HG03159 (cell line): ENCODE data around the gene SPATA2L.
"Not testable (repeated sequence)": the region's sequence is repeated elsewhere in the genome, so short reads cannot be mapped to it uniquely, and the experiment has no call there.

Experiments used
- ATAC-seq: cut with Tn5 transposase; IDR thresholded peaks from one replicate; pipeline ENCODE4 v1.9.1; 2021; ENCODE audit warnings: mild to moderate bottlenecking, moderate library complexity; ENCODE audit not compliant: unreplicated experiment

Gene SPATA2L

GRCh38 chr16:89691231-89691985 is 10.1 kb downstream of the SPATA2L start:
- ATAC-seq, result no peak

GRCh38 chr16:89690392-89690901 is 11.1 kb downstream of the SPATA2L start:
- no peak for ATAC-seq

- ATAC-seq, result not testable (repeated sequence)
Measured at GRCh38 chr16:89689621-89690020, 11.9 kb downstream of the SPATA2L start.

- ATAC-seq, result no peak
Measured at GRCh38 chr16:89689142-89689541, 12.4 kb downstream of the SPATA2L start.

- ATAC-seq, result no peak
Measured at GRCh38 chr16:89688395-89688794, 13.1 kb downstream of the SPATA2L start.

GRCh38 chr16:89687092-89687940 is 14.2 kb downstream of the SPATA2L start:
- peak; percentile 37 for ATAC-seq

DNA sequence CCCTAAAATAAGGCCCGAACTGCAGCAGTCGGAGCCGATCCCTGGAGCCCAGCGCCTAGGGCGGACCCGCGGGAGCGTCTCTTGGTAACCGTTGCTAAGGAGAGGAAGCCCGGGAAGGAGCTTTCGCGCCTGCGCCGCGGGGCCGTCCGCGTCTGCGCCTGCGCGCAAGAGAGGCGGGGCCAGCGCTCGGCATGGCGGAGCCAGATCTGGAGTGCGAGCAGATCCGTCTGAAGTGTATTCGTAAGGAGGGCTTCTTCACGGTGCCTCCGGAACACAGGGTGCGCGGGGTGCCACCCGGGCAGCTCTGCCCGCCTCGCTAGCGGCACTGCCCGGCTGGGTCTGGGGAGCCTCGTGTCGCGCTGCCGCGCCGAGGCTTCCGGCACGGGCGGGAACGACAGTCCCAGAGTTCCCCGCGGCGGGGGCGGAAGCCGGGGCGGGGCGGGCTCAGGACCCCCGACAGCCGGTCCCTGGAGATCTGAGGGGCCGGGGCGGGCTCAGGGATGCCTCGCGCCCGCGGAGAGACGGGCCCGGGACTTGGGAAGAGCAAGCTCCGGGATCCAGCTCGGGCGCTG is 14.9 kb downstream of the SPATA2L start, which contains the start of gene CDK10:
TSS of gene CDK10 (plus strand) at position 170 of the 572 bp plus-strand sequence. CDS start at position 192, 22 bp downstream.
- peak; percentile 79 for ATAC-seq

- no peak for ATAC-seq
Measured at GRCh38 chr16:89685916-89686315, 15.6 kb downstream of the SPATA2L start.

GRCh38 chr16:89678258-89678657 is 23.2 kb downstream of the SPATA2L start:
- ATAC-seq, result no peak

DNA sequence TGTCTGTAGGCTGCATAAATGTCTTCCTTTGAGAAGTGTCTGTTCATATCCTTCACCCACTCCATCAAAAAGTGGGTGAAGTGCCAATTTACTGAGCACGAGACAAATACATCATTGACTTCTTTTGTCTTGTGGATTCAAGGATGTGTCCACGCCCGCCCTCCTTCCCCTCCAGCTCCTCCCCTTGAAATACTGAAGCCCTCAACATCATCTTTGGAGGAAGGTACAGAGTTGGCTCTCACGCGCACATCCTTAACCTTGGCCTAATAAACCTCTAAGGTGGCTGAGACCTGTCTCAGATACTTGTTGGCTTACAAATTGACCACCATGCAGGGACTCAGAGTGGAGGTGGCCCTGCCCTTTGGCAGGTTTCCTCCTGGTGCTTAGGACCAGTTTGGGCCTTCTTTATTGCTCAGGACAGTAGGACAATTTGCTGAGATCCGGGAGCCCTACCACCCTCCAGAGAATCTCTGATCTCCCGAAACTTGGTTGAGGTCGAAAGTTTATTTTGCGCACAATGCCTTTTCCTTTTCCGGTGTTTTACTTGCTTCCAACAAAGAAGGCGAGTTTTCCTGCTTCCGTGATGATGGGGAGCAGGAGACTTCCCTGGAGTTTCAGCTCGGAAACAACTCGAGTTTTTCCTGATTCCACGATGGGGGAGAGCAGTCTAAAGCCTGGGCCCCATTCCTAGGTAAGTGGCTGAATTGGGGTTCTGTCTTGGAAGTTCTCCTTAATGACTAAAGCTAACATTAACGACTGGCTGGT is 29.1 kb downstream of the SPATA2L start:
- ATAC-seq, result no peak

DNA sequence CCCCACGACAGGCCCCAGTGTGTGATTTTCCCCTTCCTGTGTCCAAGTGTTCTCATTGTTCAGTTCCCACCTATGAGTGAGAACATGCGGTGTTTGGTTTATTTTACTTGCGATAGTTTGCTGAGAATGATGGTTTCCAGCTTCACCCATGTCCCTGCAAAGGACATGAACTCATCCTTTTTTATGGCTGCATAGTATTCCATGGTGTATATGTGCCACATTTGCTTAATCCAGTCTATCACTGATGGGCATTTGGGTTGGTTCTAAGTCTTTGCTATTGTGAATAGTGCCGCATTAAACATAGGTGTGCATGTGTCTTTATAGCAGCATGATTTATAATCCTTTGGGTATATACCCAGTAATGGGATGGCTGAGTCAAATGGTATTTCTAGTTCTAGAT is 29.9 kb downstream of the SPATA2L start:
- ATAC-seq, result not testable (repeated sequence)

DNA sequence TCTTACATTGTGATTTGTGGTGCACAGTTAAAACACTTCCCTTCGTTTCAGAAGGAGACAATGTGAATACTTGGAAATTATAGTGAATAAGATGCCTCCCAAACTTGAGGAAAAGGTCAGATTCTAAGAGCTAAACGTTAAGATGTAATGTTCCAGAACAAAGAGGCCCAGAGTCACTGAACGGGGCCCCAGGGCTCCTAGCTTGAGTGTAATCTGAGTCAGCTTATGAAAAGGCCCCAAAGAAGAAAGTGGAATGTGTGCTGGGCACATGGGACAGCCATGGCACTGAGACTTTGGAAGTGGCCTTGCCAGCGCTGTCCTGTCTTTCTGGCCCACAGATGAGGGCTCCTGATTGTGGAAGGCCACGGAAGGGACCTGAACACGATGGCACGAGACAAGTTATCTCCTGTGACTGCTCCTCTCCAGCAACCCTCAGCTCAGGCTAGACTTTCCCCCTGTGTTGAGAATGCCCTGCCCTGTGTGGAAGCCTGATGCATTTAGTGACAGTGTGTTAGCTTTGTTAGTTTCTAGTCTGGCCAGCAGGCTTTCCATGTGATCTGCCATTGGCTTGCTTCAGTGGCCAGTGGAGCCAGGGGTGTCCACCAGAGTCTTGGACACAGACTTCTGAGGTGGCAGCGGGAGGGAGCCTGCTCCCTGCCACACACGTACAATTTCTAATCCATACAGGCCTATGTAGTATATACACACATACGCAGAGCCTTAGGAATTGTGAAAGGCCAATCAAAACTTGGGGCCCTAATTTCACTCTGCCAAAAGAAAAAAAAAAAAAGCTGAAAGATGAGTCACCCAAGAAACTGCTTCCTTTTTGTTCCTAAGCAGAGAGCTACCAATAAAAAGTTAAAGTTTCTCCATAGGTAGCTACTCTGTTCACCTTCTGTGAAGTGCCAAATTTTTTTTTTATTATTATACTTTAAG is 30.7 kb downstream of the SPATA2L start:
- no peak for ATAC-seq

DNA sequence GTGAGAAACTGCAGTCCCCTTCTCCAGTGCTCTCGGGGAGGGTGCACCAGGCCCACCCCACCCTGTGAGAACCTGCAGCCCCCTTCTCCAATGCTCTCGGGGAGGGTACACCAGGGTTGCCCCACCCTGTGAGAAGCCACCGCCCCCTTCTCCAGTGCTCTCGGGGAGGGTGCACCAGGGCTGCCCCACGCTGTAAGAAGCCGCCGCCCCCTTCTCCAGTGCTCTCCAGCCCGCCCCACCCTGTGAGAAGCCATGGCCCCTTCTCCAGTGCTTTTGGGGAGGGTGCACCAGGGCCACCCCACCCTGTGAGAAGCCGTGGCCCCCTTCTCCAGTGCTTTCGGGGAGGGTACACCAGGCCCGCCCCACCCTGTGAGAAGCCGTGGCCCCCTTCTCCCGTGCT is 31.8 kb downstream of the SPATA2L start:
- no peak for ATAC-seq

DNA sequence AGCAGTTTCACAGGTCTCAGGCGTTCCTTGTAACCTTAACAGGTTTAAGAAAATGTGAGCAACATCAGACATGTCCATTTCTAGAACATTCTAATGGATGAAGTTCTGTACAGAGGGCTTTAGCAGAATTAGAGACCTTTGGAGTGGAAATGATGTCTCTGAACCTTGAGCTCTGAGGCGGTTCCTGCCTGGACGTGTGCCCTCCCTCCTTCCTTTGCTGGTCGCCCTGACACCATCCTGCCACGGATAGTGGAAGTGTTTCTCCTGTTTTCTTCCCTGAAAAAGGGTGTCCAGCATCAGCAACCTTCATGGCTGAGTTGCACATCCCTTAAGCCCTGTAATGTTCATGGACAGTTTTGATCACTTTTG is 32.7 kb downstream of the SPATA2L start:
- no peak for ATAC-seq

DNA sequence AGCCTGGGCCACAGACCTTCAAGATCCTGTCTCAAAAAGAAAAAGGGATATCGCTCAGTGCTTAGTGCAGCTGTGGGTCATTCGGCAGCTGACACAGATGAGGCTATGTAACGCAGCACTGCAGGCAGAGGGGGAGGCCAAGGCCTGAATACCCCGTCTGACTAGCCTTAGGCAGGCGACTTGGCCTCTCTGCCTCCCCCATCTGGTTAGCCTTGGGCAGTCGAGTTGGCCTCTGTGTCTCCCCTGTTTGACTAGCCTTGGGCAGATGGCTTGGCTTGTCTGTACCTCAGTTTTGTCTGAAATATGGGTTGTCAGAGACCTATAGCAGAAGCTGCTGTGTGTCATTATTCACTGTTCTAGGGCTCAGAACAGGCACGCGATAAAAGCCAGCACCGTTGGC is 33.9 kb downstream of the SPATA2L start:
- ATAC-seq, result no peak

DNA sequence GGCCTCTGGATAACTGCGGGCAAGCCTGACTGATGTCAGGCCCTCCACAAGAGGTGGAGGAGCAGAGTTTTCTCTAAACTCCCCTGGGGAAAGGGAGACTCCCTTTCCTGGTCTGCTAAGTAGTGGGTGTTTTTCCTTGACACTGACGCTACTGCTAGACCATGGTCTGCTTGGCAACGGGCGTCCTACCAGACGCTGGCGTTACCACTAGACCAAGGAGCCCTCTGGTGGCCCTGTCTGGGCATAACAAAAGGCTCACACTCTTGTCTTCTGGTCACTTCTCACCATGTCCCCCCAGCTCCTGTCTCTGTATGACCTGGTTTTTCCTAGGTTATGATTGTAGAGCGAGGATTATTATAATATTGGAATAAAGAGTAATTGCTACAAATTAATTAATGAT is 34.5 kb downstream of the SPATA2L start:
- not testable (repeated sequence) for ATAC-seq

GRCh38 chr16:89664238-89664637 is 37.3 kb downstream of the SPATA2L start:
- not testable (repeated sequence) for ATAC-seq

DNA sequence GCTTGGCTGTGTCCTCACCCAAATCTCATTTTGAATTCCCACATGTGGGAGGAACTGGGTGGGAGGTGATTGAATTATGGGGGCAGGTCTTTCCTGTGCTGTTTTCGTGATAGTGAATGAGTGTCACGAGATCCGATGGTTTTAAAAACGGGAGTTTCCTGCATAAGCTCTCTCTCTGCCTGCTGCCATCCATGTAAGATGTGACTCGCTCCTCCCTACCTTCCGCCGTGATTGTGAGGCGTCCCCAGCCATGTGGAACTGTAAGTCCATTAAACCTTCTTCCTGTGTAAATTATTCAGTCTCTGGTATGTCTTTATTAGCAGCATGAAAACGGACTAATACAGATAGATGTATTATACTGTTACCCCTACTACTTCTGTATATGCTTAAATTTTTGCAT is 40.3 kb downstream of the SPATA2L start:
- ATAC-seq, result no peak

DNA sequence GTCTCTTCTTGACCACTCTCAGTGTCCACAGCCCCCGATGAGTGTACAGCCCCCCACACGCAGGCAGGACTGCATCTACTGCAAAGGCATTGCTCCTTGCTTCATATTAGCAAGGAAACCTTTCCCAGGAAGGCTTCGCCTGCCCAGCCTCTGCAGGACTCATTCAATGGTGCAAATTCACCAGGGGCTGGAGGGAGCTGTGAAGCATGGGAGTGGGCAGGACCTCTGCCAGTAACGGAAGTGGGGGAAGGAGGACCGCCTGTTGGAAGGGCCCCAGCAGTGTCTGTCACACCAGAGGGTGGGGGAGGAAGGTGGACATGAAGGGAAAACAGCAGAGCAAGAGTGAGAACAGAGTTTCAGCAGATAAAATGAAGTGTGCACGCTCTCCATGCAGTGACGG is 41.4 kb downstream of the SPATA2L start:
- no peak for ATAC-seq
